HAP-1 (cell line): ENCODE results near the gene TSN.
"Not testable (repeated sequence)": the region's sequence is repeated elsewhere in the genome, so short reads cannot be mapped to it uniquely, and the experiment has no call there.

ENCODE experiments used
- DNase-seq, 2 experiments: peaks; one replicate each; pipeline ENCODE4 v3.0.0-alpha.2; 2016 to 2020; ENCODE audit warnings: low spot score in 2 of 2
- H3K27me3 ChIP-seq: fragments of 250-450 bp; sonication (Bioruptor Pico); 2 replicates; pipeline ENCODE4 v1.5.1; 2020; ENCODE audit warnings: low read depth, mild to moderate bottlenecking, moderate library complexity
- H3K36me3 ChIP-seq: fragments of 250-450 bp; sonication (Bioruptor Pico); replicated peaks from 2 replicates; pipeline ENCODE4 v1.5.1; 2020; ENCODE audit warnings: mild to moderate bottlenecking
- H3K4me1 ChIP-seq: fragments of 250-450 bp; sonication (Bioruptor Pico); 2 replicates; pipeline ENCODE4 v1.5.1; 2020; ENCODE audit warnings: mild to moderate bottlenecking
- H3K4me3 ChIP-seq: fragments of 250-450 bp; sonication (Bioruptor Pico); 2 replicates; pipeline ENCODE4 v1.5.1; 2020; ENCODE audit warnings: mild to moderate bottlenecking, moderate library complexity
- H3K9me3 ChIP-seq: fragments of 250-450 bp; sonication (Bioruptor Pico); 2 replicates; pipeline ENCODE4 v1.5.1; 2020; ENCODE audit warnings: mild to moderate bottlenecking, moderate library complexity
- in situ Hi-C: fragments of 300-500 bp; cut with MboI; formaldehyde crosslinking; loops from 3 replicates; pipeline ENCODE4 v1.14.3; 2020; ENCODE audit warnings: low sequenced_read_pairs, inconsistent platforms, mixed read lengths

The TSN gene

DNA sequence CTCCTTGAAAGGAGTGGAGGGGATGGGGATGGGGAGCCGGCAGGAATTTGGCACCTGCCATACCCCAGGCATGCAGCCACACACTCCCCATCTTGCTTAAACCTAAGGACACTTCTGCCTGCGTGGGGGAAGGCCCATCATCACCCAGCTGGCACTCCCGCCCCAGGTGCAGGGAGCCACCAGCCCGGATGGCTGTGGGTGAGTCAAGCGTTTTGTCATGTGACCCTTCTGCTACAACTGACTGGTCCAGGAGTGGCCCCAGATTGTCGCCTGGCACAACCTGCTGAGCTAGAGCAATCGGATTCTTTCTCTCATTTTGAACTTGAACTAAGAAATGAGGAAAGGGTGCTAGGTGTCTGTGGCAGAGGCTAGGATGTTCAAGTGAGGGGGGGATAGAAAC lies 61.3 kb downstream of the TSN start:
- Histone ChIP-seq H3K27me3 (no peaks in the 10 kb centered on the region), H3K4me3 (no peak overlapping the region), H3K9me3 (no peaks in the 10 kb centered on the region), H3K36me3 (no peaks in the 10 kb centered on the region), H3K4me1 (peaks cover 7% of the 10 kb centered on the region)
- in situ Hi-C loops: loop anchor here (25.0 kb wide), 1 partner anchor 496 kb away; no protein-coding TSS in a partner anchor
- DNase-seq: no peak

DNA sequence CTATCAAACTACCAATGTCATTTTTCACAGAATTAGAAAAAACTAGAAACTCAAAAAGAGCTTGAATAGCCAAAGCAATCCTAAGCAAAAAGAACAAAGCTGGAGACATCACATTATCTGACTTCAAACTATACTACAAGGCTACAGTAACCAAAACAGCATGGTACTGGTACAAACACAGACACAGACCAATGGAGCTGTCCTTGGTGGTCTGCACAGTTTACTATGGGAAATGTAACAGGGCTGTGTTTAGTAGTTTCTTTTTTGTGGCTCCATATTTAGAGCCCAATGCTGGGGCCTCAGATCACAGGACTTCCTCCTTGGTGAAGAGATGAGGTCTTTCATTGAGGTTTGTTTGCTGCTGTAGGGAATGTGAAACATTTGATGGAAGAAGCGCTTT lies 61.9 kb downstream of the TSN start:
- in situ Hi-C loops: loop anchor here (25.0 kb wide), 1 partner anchor 495 kb away; no protein-coding TSS in a partner anchor
- H3K4me3 ChIP-seq, H3K36me3 ChIP-seq, DNase-seq, H3K27me3 ChIP-seq, H3K4me1 ChIP-seq, H3K9me3 ChIP-seq: not testable (repeated sequence)
